Measurements from ENCODE around the gene REEP1. TPM values are rescaled to one million over a fixed set of nuclear protein-coding genes. Genes with fewer than 3 reads are reported as not detected.
"Not testable (repeated sequence)": the region's sequence is repeated elsewhere in the genome, so short reads cannot be mapped to it uniquely, and the experiment has no call there.

The REEP1 gene
- total RNA-seq, 2 donors from 2014 or later: 4.0 to 5.4 TPM

GRCh38 chr2:86201671-86202335 is 135.6 kb downstream of the REEP1 start:
- ATAC-seq (no peak), DNase-seq (no peak)
- Histone ChIP-seq H3K27ac (no peak overlapping the region), H3K4me1 (peaks cover 26% of the 10 kb centered on the region), H3K36me3 (replicated peaks in 1 of 2; ENCODE audit: insufficient read depth in 1 of 2, low read depth in 2 of 2) (peaks cover 0 to 8% of the 10 kb centered on the region in 2 donors), H3K4me3 (no peak overlapping the region), H3K9me3 (no peaks in the 10 kb centered on the region), H3K27me3 (no peaks in the 10 kb centered on the region)
- TF ChIP-seq POLR2A (IDR thresholded peaks at IDR 0.05): no peak
- TF ChIP-seq, protein P1, sequence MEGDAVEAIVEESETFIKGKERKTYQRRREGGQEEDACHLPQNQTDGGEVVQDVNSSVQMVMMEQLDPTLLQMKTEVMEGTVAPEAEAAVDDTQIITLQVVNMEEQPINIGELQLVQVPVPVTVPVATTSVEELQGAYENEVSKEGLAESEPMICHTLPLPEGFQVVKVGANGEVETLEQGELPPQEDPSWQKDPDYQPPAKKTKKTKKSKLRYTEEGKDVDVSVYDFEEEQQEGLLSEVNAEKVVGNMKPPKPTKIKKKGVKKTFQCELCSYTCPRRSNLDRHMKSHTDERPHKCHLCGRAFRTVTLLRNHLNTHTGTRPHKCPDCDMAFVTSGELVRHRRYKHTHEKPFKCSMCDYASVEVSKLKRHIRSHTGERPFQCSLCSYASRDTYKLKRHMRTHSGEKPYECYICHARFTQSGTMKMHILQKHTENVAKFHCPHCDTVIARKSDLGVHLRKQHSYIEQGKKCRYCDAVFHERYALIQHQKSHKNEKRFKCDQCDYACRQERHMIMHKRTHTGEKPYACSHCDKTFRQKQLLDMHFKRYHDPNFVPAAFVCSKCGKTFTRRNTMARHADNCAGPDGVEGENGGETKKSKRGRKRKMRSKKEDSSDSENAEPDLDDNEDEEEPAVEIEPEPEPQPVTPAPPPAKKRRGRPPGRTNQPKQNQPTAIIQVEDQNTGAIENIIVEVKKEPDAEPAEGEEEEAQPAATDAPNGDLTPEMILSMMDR (IDR thresholded peaks at IDR 0.05): peak in 1 of 7 experiments; percentile 3
- WGBS, 2 donors: 62 to 65% methylated on average over 8 of the region's 8 CpGs
- intact Hi-C loops (cut with DNase I): no loop called here

GRCh38 chr2:86200564-86200963 is 136.9 kb downstream of the REEP1 start:
- H3K27ac ChIP-seq; H3K27me3 ChIP-seq; H3K36me3 ChIP-seq (replicated peaks in 1 of 2; ENCODE audit: insufficient read depth in 1 of 2, low read depth in 2 of 2); H3K9me3 ChIP-seq; H3K4me3 ChIP-seq; ATAC-seq; DNase-seq; intact Hi-C loops (cut with DNase I): not testable (repeated sequence)
- peaks cover 34% of the 10 kb centered on the region for H3K4me1 ChIP-seq
- WGBS, 2 donors: 74 to 87% methylated on average over 7 to 11 of the region's 11 CpGs

GRCh38 chr2:86199834-86200177 is 137.6 kb downstream of the REEP1 start:
- ATAC-seq (no peak), DNase-seq (no peak)
- intact Hi-C loops (cut with DNase I): no loop called here
- H3K4me1 ChIP-seq: peaks cover 34% of the 10 kb centered on the region
- no peaks in the 10 kb centered on the region for H3K36me3 ChIP-seq (replicated peaks in 1 of 2; ENCODE audit: insufficient read depth in 1 of 2, low read depth in 2 of 2)
- H3K27me3 ChIP-seq: no peaks in the 10 kb centered on the region
- WGBS, 2 donors: 1 to 3% methylated on average over 8 of the region's 8 CpGs
- no peaks in the 10 kb centered on the region for H3K9me3 ChIP-seq
- peak overlapping the region; percentile 47 to 84 (median 70) for H3K27ac ChIP-seq
- H3K4me3 ChIP-seq: peak overlapping the region; percentile 49 to 87
- TF ChIP-seq, protein P1 (IDR thresholded peaks at IDR 0.05): no peak
- no peak for TF ChIP-seq POLR2A (IDR thresholded peaks at IDR 0.05)

DNA sequence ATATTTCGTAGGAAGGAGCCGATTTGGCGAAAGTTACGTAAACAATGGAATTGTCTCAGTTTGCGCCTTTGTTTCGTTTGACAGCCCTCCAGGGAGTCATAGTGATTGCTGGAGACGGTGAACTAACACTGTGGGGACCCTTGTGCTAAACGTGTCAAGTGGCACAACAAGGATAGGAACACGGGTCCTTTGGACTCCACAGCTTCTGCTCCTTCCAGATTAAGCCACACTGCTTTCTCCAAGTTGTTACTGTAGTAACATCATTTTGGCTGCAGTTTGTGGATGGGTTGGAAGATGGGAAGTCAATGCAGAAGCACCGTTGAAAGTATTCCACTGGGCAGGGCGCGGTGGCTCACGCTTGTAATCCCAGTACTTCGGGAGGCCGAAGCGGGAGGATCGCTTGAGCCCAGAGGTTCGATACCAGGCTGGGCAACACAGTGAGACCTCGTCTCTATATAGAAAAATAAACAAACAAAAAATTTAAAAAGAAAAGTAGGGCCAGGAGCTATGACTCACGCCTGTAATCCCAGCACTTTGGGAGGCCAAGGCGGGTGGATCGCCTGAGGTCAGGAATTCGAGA is 141.5 kb downstream of the REEP1 start:
- H3K36me3 ChIP-seq (replicated peaks in 1 of 2; ENCODE audit: insufficient read depth in 1 of 2, low read depth in 2 of 2): no peaks in the 10 kb centered on the region
- intact Hi-C loops (cut with DNase I): no loop called here
- WGBS, 2 donors: 33 to 35% methylated on average over 23 of the region's 23 CpGs
- H3K27ac ChIP-seq: peak overlapping the region; percentile 94 to 100 (median 99)
- DNase-seq (no peak), ATAC-seq (no peak)
- H3K4me3 ChIP-seq: peak overlapping the region; percentile 74 to 99
- no peaks in the 10 kb centered on the region for H3K27me3 ChIP-seq
- no peaks in the 10 kb centered on the region for H3K9me3 ChIP-seq
- peaks cover 54% of the 10 kb centered on the region for H3K4me1 ChIP-seq
- TF ChIP-seq, protein P1 (IDR thresholded peaks at IDR 0.05): no peak
- TF ChIP-seq POLR2A (IDR thresholded peaks at IDR 0.05): no peak

- TF ChIP-seq POLR2A (IDR thresholded peaks at IDR 0.05): peak; percentile 91 to 97 (median 96)
- TF ChIP-seq, protein P1 (IDR thresholded peaks at IDR 0.05): peak in 3 of 7 experiments; percentile 23 to 31 (median 28)
- peak; percentile 95 to 97 (median 96) for DNase-seq
- H3K4me1 ChIP-seq: peaks cover 54% of the 10 kb centered on the region
- 0% methylated on average over 3 to 72 of the region's 74 CpGs for WGBS, 2 donors
- no peaks in the 10 kb centered on the region for H3K27me3 ChIP-seq
- peak within 1 kb of the TSS; percentile 94 to 100 (median 99) for H3K27ac ChIP-seq
- intact Hi-C loops (cut with DNase I): no loop called here
- H3K4me3 ChIP-seq: peak within 1 kb of the TSS; percentile 74 to 99
- H3K36me3 ChIP-seq (replicated peaks in 1 of 2; ENCODE audit: insufficient read depth in 1 of 2, low read depth in 2 of 2): no peaks in the 10 kb centered on the region
- H3K9me3 ChIP-seq: no peaks in the 10 kb centered on the region
- peak; percentile 93 for ATAC-seq
Observed at GRCh38 chr2:86195055-86195807, 142.2 kb downstream of the REEP1 start, which contains the start of gene IMMT. Gene IMMT, minus strand, starts transcription at chr2:86195462. Its CDS starts 80 bp downstream, at chr2:86195382.
